Mucosa of descending colon (tissue), 3 donors: ENCODE data around the gene CFAP61. TPM values are rescaled to one million over a fixed set of nuclear protein-coding genes. Genes with fewer than 3 reads are reported as not detected.

ENCODE experiments used
- ATAC-seq: fragments of 200-7000 bp; cut with Tn5 transposase; one replicate; pipeline ENCODE4 v1.9.1; 2020; ENCODE audit warnings: mild to moderate bottlenecking, moderate library complexity
- DNase-seq, 3 donors: peaks; one replicate each; pipeline ENCODE4 v3.0.0-alpha.2; 2020
- H3K36me3 ChIP-seq: fragments of 200-600 bp; one replicate; pipeline ENCODE4 v1.8.0; 2021; ENCODE audit warnings: low read depth, mild to moderate bottlenecking
- H3K4me1 ChIP-seq: fragments of 200-600 bp; one replicate; pipeline ENCODE4 v1.8.0; 2021; ENCODE audit warnings: low read depth, mild to moderate bottlenecking
- H3K4me3 ChIP-seq: fragments of 200-600 bp; one replicate; pipeline ENCODE4 v1.8.0; 2021; ENCODE audit warnings: mild to moderate bottlenecking
- H3K9me3 ChIP-seq: fragments of 200-600 bp; one replicate; pipeline ENCODE4 v1.8.0; 2021; ENCODE audit warnings: mild to moderate bottlenecking
- intact Hi-C, 2 donors: fragments of 100-400 bp; cut with DNase I in 1 of 2; cut with micrococcal nuclease in 1 of 2; formaldehyde crosslinking; loops; one replicate each; pipeline versions ENCODE4 v1.11.0 to v1.11.1; 2022; cut with DNase I, micrococcal nuclease
- total RNA-seq, 3 donors: library from RNA; stranded (reverse); fragmentation: NEBNext Ultra II Directional in 2 of 3; extraction: Animal tissue kit (Norgen Biotek cat#: 25700) in 2 of 3; gene quantifications; one replicate each; pipeline versions ENCODE4 v1.2.1 to v1.2.4, GENCODE V29; 2021 to 2023
- TF ChIP-seq, protein P1 (sequence below): fragments of 200-600 bp; IDR thresholded peaks from one replicate; pipeline ENCODE4 v1.8.0; 2022; ENCODE audit warnings: antibody characterized with exemption, mild to moderate bottlenecking
- donor health status: DM: no; HTN: no; CAD: no; lungs with moderate emphysema.
- donor health status: DM: no; HTN: no; CAD: no.
- donor health status: DM: no; HTN: yes; CAD: no.

The CFAP61 gene
- total RNA-seq, 3 donors from 2014 or later, result 0.35 to 0.79 TPM; not detected in 1

DNA sequence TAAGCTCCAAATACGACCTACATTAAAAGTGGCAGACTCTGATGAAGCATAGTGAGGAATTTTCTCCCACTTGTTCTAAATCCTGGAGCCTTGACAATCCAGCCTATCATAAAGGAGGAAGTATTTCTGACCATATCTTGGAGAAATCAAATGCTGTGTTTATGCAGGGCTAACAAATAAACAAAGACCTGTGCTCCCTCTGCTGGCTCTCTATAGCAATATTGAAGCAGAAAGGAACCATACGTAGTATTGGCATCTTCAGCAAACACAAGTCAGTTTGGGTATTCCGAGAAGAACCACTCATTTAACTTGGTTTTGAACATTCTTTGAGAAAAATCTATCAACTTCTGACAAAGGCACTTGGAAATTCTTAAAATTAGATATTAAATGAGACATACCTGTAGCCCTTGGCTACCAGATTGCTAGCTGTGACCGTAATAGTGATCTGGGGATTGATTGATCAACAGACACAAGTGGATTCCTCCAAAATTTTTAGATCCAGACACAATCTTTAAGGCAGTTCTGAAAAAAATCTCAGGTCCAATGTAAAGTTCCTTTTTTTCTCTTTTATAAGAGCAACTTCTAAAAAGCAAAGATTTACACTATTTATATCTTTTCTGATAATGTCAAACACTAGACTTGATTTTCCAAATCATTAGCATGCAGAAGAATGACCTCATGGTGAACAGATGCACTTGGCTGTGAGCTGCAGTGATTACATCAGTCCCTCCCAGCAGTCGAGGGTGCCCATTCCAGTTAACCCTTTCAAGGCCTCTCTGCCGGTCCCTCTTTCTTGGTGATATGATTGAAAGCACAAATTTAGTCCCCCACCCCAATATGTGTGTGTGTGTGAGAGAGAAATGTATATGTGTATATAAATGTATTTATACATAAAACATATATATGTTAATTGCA, 355.8 kb downstream of the CFAP61 start:
- intact Hi-C loops, result no loop called here
- Histone ChIP-seq H3K36me3 (no peaks in the 10 kb centered on the region), H3K9me3 (no peaks in the 10 kb centered on the region), H3K4me1 (no peaks in the 10 kb centered on the region), H3K4me3 (no peak overlapping the region)
- no peak for DNase-seq
- TF ChIP-seq, protein P1, sequence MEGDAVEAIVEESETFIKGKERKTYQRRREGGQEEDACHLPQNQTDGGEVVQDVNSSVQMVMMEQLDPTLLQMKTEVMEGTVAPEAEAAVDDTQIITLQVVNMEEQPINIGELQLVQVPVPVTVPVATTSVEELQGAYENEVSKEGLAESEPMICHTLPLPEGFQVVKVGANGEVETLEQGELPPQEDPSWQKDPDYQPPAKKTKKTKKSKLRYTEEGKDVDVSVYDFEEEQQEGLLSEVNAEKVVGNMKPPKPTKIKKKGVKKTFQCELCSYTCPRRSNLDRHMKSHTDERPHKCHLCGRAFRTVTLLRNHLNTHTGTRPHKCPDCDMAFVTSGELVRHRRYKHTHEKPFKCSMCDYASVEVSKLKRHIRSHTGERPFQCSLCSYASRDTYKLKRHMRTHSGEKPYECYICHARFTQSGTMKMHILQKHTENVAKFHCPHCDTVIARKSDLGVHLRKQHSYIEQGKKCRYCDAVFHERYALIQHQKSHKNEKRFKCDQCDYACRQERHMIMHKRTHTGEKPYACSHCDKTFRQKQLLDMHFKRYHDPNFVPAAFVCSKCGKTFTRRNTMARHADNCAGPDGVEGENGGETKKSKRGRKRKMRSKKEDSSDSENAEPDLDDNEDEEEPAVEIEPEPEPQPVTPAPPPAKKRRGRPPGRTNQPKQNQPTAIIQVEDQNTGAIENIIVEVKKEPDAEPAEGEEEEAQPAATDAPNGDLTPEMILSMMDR, result no peak
- no peak for ATAC-seq

GRCh38 chr20:20409331-20409730, 357.0 kb downstream of the CFAP61 start:
- Histone ChIP-seq H3K9me3 (no peaks in the 10 kb centered on the region), H3K4me1 (no peaks in the 10 kb centered on the region), H3K4me3 (no peak overlapping the region), H3K36me3 (no peaks in the 10 kb centered on the region)
- ATAC-seq, result no peak
- intact Hi-C loops, result no loop called here
- TF ChIP-seq, protein P1, result no peak
- no peak for DNase-seq

Other genes with a start within 250 kb of the CFAP61 start
- gene NAA20, start 35.2 kb upstream of the CFAP61 start, total RNA-seq, result 10 to 100 TPM; 38.7 to 46.6 (median 42.3) TPM
- gene CRNKL1, start 66 bp upstream of the CFAP61 start, total RNA-seq, result 10 to 100 TPM; 18.2 to 25.1 (median 21.7) TPM